HG03103 (cell line): ENCODE results near the gene SLC7A7.
A peak's percentile ranks its signal among the peaks of the same experiment; 100 is the strongest.
"Not testable (repeated sequence)": the region's sequence is repeated elsewhere in the genome, so short reads cannot be mapped to it uniquely, and the experiment has no call there.

ENCODE experiments used
- ATAC-seq: cut with Tn5 transposase; IDR thresholded peaks from one replicate; pipeline ENCODE4 v1.9.1; 2021; ENCODE audit warnings: low read depth; ENCODE audit not compliant: unreplicated experiment

The SLC7A7 gene

GRCh38 chr14:22844221-22845102, 29.2 kb upstream of the SLC7A7 start:
- no peak for ATAC-seq

GRCh38 chr14:22843123-22843925, 28.1 kb upstream of the SLC7A7 start:
- no peak for ATAC-seq

GRCh38 chr14:22842211-22843122, 27.2 kb upstream of the SLC7A7 start:
- no peak for ATAC-seq

- ATAC-seq: no peak
These were observed 26.5 kb upstream of the SLC7A7 start for GRCh38 chr14:22841769-22842168.

GRCh38 chr14:22841311-22841710, 26.1 kb upstream of the SLC7A7 start:
- no peak for ATAC-seq

GRCh38 chr14:22839159-22839779, 24.0 kb upstream of the SLC7A7 start:
- ATAC-seq: no peak

- no peak for ATAC-seq
These were observed 23.4 kb upstream of the SLC7A7 start for GRCh38 chr14:22838631-22839041.

- no peak for ATAC-seq
These were observed 22.7 kb upstream of the SLC7A7 start for GRCh38 chr14:22837750-22838538.

GRCh38 chr14:22837114-22837749, 22.0 kb upstream of the SLC7A7 start:
- no peak for ATAC-seq

- ATAC-seq: no peak
These were observed 21.3 kb upstream of the SLC7A7 start, which contains the start of gene MMP14 for GRCh38 chr14:22836301-22837113. MMP14 (plus strand) TSS chr14:22836585; CDS start chr14:22836818, 233 bp downstream.

- ATAC-seq: no peak
These were observed 20.3 kb upstream of the SLC7A7 start for GRCh38 chr14:22835505-22835904.

GRCh38 chr14:22830443-22831010, 15.3 kb upstream of the SLC7A7 start:
- ATAC-seq: no peak

- peak; percentile 81 for ATAC-seq
These were observed 14.6 kb upstream of the SLC7A7 start, which contains the start of gene MRPL52 for GRCh38 chr14:22829661-22830442. MRPL52 (plus strand) TSS chr14:22829887; CDS start chr14:22829913, 26 bp downstream.

- ATAC-seq: not testable (repeated sequence)
These were observed 13.9 kb upstream of the SLC7A7 start for GRCh38 chr14:22829076-22829660.

GRCh38 chr14:22824711-22825359, 9.6 kb upstream of the SLC7A7 start:
- no peak for ATAC-seq

GRCh38 chr14:22822571-22823098, 7.4 kb upstream of the SLC7A7 start:
- peak; percentile 52 for ATAC-seq
